Liver (tissue), 9 donors: ENCODE measurements around the gene P2RY6. TPM values are rescaled to one million over a fixed set of nuclear protein-coding genes. Genes with fewer than 3 reads are reported as not detected.

ENCODE experiments used
- DNase-seq: peaks from one replicate; pipeline ENCODE4 v3.0.0-alpha.2; 2017; ENCODE audit warnings: low spot score
- H3K27ac ChIP-seq, 2 donors: one replicate each; pipeline ENCODE4 v1.7.0; 2013; ENCODE audit warnings: inconsistent platforms in 2 of 2, low read length in 2 of 2, control low read depth in 1 of 2, low read depth in 1 of 2, mild to moderate bottlenecking in 1 of 2
- H3K27me3 ChIP-seq, 4 donors: one replicate each; pipeline versions ENCODE4 v1.6.1 to v1.7.0; 2013; ENCODE audit warnings: low read length in 3 of 4, inconsistent platforms in 1 of 4, mild to moderate bottlenecking in 1 of 4, moderate library complexity in 1 of 4; ENCODE audit not compliant: control insufficient read depth in 4 of 4, insufficient read depth in 4 of 4
- H3K36me3 ChIP-seq, 4 donors: one replicate each; pipeline versions ENCODE4 v1.6.1 to v1.7.0; 2013; ENCODE audit warnings: low read length in 3 of 4, mild to moderate bottlenecking in 3 of 4, low read depth in 1 of 4, moderate library complexity in 1 of 4; ENCODE audit not compliant: control insufficient read depth in 4 of 4, insufficient read depth in 3 of 4
- H3K4me1 ChIP-seq, 4 donors: one replicate each; pipeline versions ENCODE4 v1.6.1 to v1.7.0; 2013; ENCODE audit warnings: low read length in 3 of 4, mild to moderate bottlenecking in 3 of 4, moderate library complexity in 1 of 4; ENCODE audit not compliant: control insufficient read depth in 4 of 4, insufficient read depth in 4 of 4
- H3K4me3 ChIP-seq, 3 donors: one replicate each; pipeline versions ENCODE4 v1.6.1 to v1.7.0; 2013; ENCODE audit warnings: low read length in 3 of 3, control low read depth in 1 of 3, low read depth in 1 of 3, mild to moderate bottlenecking in 1 of 3
- H3K9ac ChIP-seq, 2 donors: one replicate each; pipeline ENCODE4 v1.7.0; 2013; ENCODE audit warnings: low read length in 2 of 2, mild to moderate bottlenecking in 2 of 2, moderate library complexity in 2 of 2, control low read depth in 1 of 2, low read depth in 1 of 2
- H3K9me3 ChIP-seq, 4 donors: one replicate each; pipeline versions ENCODE4 v1.6.1 to v1.7.0; 2013; ENCODE audit warnings: low read length in 3 of 4; ENCODE audit not compliant: control insufficient read depth in 4 of 4
- EGR1 ChIP-seq, 2 donors: IDR thresholded peaks; 2 replicates each; pipeline ENCODE4 v1.6.1; 2016 to 2018; ENCODE audit warnings: antibody characterized with exemption in 2 of 2, low read depth in 2 of 2
- FOXA1 ChIP-seq: IDR thresholded peaks from 2 replicates; pipeline ENCODE4 v1.6.1; 2016; ENCODE audit warnings: antibody characterized with exemption
- FOXA2 ChIP-seq: IDR thresholded peaks from 2 replicates; pipeline ENCODE4 v1.6.1; 2016; ENCODE audit warnings: antibody characterized with exemption
- GABPA ChIP-seq, 2 donors: IDR thresholded peaks in 1 of 2; conservative IDR thresholded peaks in 1 of 2; 2 replicates each; pipeline ENCODE4 v1.6.1; 2016; ENCODE audit warnings: antibody characterized with exemption in 2 of 2, mild to moderate bottlenecking in 1 of 2, moderate library complexity in 1 of 2
- HNF4A ChIP-seq, 2 donors: conservative IDR thresholded peaks; 2 replicates each; pipeline ENCODE4 v1.6.1; 2016; ENCODE audit warnings: antibody characterized with exemption in 2 of 2, mild to moderate bottlenecking in 2 of 2
- HNF4G ChIP-seq: IDR thresholded peaks from 2 replicates; pipeline ENCODE4 v1.6.1; 2016; ENCODE audit warnings: antibody characterized with exemption
- JUND ChIP-seq, 2 donors: IDR thresholded peaks; 2 replicates each; pipeline ENCODE4 v1.6.1; 2016; ENCODE audit warnings: antibody characterized with exemption in 2 of 2
- NR2F2 ChIP-seq: IDR thresholded peaks from 2 replicates; pipeline ENCODE4 v1.6.1; 2016; ENCODE audit warnings: antibody characterized with exemption
- RAD21 ChIP-seq, 2 donors: IDR thresholded peaks; 2 replicates each; pipeline ENCODE4 v1.6.1; 2016; ENCODE audit warnings: antibody characterized with exemption in 2 of 2, mild to moderate bottlenecking in 2 of 2
- RXRA ChIP-seq, 2 donors: IDR thresholded peaks; 2 replicates each; pipeline ENCODE4 v1.6.1; 2017 to 2018; ENCODE audit warnings: antibody characterized with exemption in 2 of 2, mild to moderate bottlenecking in 1 of 2
- SP1 ChIP-seq: IDR thresholded peaks from 2 replicates; pipeline ENCODE4 v1.6.1; 2018; ENCODE audit warnings: antibody characterized with exemption, mild to moderate bottlenecking
- TAF1 ChIP-seq: conservative IDR thresholded peaks from 2 replicates; pipeline ENCODE4 v1.6.1; 2016; ENCODE audit warnings: antibody characterized with exemption, mild to moderate bottlenecking
- YY1 ChIP-seq: IDR thresholded peaks from 2 replicates; pipeline ENCODE4 v1.6.1; 2016; ENCODE audit warnings: antibody characterized with exemption, mild to moderate bottlenecking
- WGBS: extraction: QIAGEN DNeasy Blood & Tissue Kit; methylation state at CpG from one replicate; pipeline ENCODE4 v1.1.7; 2013; 5-methylcytosine and 5-hydroxymethylcytosine counted together
- polyA plus RNA-seq, 2 donors: library from polyadenylated mRNA; stranded (reverse) in 1 of 2; unstranded in 1 of 2; fragments of 200-250 nt in 1 of 2; fragments of >200 nt in 1 of 2; fragmentation: Nextera tagmentation in 1 of 2; extraction: Ambion mirVana in 1 of 2; gene quantifications; one replicate each; pipeline versions ENCODE4 v1.2.1 to v1.2.3, GENCODE V29; 2013 to 2015
- total RNA-seq, 2 donors: library from RNA; depleted of rRNA; stranded (reverse); fragments of >200 nt; gene quantifications; one replicate each; pipeline ENCODE4 v1.2.3, GENCODE V29; 2014
- TF ChIP-seq, protein P1 (sequence below): IDR thresholded peaks from 2 replicates; pipeline ENCODE4 v1.6.1; 2016; ENCODE audit warnings: antibody characterized with exemption
- TF ChIP-seq, protein P2 (sequence below): IDR thresholded peaks from 2 replicates; pipeline ENCODE4 v1.6.1; 2016; ENCODE audit warnings: antibody characterized with exemption
- TF ChIP-seq, protein P3 (sequence below): IDR thresholded peaks from 2 replicates; pipeline ENCODE4 v1.6.1; 2016; ENCODE audit warnings: antibody characterized with exemption, mild to moderate bottlenecking
- TF ChIP-seq, protein P4 (sequence below): fragments of 150-350 bp; IDR thresholded peaks from 2 replicates; pipeline ENCODE4 v1.5.1; 2017; ENCODE audit warnings: improper control_type of control experiment, low read depth, low read length; ENCODE audit not compliant: missing input control
- TF ChIP-seq, protein P5 (sequence below): IDR thresholded peaks from 2 replicates; pipeline ENCODE4 v1.6.1; 2016; ENCODE audit warnings: antibody characterized with exemption
- donor health status: healthy.
- donor health status: healthy.
- donor health status: healthy.
- donor health status: healthy.
- donor health status: healthy.

Gene P2RY6
- total and polyA plus RNA-seq, 4 donors, result 0.21 to 1.3 (median 0.78) TPM

DNA sequence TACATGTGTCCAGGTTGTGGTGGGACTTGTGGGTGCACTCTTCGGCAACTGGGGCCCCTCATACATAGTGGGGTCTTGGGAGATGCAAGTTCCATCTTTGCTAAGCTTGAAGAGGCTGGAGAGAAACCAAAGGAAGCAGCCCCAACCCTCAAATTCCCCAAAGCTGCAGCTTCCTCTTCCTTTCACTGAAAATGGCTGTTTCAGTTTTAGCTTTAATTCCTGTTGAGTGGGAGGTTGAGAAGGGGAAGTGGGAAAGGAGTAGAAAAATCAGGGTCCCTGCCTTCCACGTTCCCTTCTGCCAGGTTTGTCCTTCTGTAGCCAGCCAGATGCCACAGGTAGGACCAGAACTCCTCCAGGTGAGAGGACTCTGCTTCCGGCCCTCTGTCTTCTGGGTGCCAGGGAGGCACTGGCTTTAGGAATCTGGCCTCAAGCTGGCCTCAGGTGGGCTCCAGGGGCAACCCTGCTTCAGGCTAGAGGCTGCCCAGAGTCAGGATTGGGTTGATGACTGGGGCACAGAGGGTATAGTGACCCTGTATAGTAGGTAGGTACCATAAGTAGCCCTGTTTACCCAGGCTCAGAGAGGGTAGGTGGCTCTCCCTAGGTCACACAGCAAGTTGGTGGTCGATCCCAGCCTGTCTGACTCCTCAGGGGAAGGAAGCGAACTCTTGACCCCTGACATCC lies 16.2 kb downstream of the P2RY6 start (continued):
- TF ChIP-seq, protein P1, sequence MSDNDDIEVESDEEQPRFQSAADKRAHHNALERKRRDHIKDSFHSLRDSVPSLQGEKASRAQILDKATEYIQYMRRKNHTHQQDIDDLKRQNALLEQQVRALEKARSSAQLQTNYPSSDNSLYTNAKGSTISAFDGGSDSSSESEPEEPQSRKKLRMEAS, result no peak

DNA sequence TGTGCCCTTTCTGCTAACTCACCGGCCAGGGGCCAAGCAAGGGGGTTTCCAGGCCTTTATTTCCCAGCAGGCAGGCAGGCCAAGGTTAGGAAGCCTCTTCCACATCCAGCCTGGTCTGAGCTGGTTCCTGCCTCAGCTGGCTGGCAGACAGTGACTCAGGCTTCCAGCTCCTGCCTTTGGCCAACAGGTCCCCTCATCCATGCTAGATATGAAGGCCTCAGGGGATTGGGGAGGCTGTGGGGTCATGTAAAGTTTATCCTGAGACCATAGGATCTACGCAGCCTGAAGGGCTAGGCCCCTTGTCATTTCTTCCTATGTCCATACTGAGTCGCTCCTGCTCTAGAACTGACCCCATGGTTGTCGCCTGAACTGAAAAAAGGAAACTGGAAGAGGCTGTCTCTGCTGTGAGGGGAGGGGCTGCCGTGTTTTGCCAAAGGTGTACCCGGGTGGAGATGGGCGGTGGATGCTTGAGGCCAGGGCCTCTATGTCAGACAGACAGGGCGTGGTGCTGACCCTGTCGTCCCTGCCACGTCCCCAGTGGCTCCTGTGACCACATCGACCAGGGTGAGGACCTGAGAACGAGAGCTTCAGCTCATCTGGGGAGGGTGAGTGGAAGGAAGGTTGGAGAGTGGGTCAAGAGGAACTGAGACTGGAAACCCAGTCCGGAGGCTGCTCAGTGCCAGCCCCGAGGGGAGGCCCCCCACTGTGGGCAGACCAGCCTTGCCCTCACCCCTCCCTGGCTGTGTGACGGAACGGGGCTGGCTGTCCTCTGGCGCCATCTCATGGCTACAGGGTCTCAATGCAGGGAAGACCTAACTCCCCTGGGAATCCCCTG lies 17.0 kb downstream of the P2RY6 start:
- Histone ChIP-seq H3K27me3 (no peaks in the 10 kb centered on the region), H3K27ac (peak overlapping the region; percentile 15 to 52), H3K36me3 (no peaks in the 10 kb centered on the region), H3K9me3 (no peaks in the 10 kb centered on the region), H3K9ac (no peak overlapping the region), H3K4me3 (no peak overlapping the region), H3K4me1 (peaks cover 0 to 8% (median 5%) of the 10 kb centered on the region in 4 donors)
- DNase-seq, result peak; percentile 72
- WGBS, result 21% methylated on average over 17 of the region's 17 CpGs
- TF ChIP-seq FOXA1 (no peak), JUND (IDR thresholded peaks at IDR 0.05) (no peak), HNF4A (conservative IDR thresholded peaks at IDR 0.05) (no peak), SP1 (no peak), TAF1 (no peak), RAD21 (IDR thresholded peaks at IDR 0.05) (peak; percentile 89 to 92), FOXA2 (no peak), YY1 (no peak), EGR1 (IDR thresholded peaks at IDR 0.05; ENCODE audit: low read depth in 2 of 2) (no peak), NR2F2 (peak; percentile 90), HNF4G (no peak), RXRA (IDR thresholded peaks at IDR 0.05) (peak in 1 of 2 donors; percentile 36), GABPA (IDR thresholded peaks at IDR 0.05 in 1 of 2, conservative IDR thresholded peaks at IDR 0.05 in 1 of 2) (no peak)
- TF ChIP-seq, protein P2, sequence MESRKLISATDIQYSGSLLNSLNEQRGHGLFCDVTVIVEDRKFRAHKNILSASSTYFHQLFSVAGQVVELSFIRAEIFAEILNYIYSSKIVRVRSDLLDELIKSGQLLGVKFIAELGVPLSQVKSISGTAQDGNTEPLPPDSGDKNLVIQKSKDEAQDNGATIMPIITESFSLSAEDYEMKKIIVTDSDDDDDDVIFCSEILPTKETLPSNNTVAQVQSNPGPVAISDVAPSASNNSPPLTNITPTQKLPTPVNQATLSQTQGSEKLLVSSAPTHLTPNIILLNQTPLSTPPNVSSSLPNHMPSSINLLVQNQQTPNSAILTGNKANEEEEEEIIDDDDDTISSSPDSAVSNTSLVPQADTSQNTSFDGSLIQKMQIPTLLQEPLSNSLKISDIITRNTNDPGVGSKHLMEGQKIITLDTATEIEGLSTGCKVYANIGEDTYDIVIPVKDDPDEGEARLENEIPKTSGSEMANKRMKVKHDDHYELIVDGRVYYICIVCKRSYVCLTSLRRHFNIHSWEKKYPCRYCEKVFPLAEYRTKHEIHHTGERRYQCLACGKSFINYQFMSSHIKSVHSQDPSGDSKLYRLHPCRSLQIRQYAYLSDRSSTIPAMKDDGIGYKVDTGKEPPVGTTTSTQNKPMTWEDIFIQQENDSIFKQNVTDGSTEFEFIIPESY, result no peak
- TF ChIP-seq, protein P3, sequence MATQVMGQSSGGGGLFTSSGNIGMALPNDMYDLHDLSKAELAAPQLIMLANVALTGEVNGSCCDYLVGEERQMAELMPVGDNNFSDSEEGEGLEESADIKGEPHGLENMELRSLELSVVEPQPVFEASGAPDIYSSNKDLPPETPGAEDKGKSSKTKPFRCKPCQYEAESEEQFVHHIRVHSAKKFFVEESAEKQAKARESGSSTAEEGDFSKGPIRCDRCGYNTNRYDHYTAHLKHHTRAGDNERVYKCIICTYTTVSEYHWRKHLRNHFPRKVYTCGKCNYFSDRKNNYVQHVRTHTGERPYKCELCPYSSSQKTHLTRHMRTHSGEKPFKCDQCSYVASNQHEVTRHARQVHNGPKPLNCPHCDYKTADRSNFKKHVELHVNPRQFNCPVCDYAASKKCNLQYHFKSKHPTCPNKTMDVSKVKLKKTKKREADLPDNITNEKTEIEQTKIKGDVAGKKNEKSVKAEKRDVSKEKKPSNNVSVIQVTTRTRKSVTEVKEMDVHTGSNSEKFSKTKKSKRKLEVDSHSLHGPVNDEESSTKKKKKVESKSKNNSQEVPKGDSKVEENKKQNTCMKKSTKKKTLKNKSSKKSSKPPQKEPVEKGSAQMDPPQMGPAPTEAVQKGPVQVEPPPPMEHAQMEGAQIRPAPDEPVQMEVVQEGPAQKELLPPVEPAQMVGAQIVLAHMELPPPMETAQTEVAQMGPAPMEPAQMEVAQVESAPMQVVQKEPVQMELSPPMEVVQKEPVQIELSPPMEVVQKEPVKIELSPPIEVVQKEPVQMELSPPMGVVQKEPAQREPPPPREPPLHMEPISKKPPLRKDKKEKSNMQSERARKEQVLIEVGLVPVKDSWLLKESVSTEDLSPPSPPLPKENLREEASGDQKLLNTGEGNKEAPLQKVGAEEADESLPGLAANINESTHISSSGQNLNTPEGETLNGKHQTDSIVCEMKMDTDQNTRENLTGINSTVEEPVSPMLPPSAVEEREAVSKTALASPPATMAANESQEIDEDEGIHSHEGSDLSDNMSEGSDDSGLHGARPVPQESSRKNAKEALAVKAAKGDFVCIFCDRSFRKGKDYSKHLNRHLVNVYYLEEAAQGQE, result no peak
- TF ChIP-seq, protein P4, sequence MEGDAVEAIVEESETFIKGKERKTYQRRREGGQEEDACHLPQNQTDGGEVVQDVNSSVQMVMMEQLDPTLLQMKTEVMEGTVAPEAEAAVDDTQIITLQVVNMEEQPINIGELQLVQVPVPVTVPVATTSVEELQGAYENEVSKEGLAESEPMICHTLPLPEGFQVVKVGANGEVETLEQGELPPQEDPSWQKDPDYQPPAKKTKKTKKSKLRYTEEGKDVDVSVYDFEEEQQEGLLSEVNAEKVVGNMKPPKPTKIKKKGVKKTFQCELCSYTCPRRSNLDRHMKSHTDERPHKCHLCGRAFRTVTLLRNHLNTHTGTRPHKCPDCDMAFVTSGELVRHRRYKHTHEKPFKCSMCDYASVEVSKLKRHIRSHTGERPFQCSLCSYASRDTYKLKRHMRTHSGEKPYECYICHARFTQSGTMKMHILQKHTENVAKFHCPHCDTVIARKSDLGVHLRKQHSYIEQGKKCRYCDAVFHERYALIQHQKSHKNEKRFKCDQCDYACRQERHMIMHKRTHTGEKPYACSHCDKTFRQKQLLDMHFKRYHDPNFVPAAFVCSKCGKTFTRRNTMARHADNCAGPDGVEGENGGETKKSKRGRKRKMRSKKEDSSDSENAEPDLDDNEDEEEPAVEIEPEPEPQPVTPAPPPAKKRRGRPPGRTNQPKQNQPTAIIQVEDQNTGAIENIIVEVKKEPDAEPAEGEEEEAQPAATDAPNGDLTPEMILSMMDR, result peak; percentile 78
- TF ChIP-seq, protein P1, result no peak
- TF ChIP-seq, protein P5, sequence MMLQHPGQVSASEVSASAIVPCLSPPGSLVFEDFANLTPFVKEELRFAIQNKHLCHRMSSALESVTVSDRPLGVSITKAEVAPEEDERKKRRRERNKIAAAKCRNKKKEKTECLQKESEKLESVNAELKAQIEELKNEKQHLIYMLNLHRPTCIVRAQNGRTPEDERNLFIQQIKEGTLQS, result no peak
